A673 (cell line): ENCODE measurements around the gene IRF2. TPM values are rescaled to one million over a fixed set of nuclear protein-coding genes. Genes with fewer than 3 reads are reported as not detected.
A peak's percentile ranks its signal among the peaks of the same experiment; 100 is the strongest.

Experiments used
- BruUV-seq: library from RNA; stranded (reverse); fragments of 400-500 nt; replicated peaks from 2 replicates; lab custom pipeline; 2021; lab: Mats Ljungman, UMichigan
- CTCF ChIA-PET: fragments of 300-600 bp; sonication (Branson Sonifier 250); formaldehyde crosslinking; loops from one replicate; lab custom pipeline; 2022; ENCODE audit warnings: antibody characterized with exemption; lab: Charles Lee
- POLR2A ChIA-PET: fragments of 300-600 bp; sonication (Branson Sonifier 250); formaldehyde crosslinking; loops from one replicate; lab custom pipeline; 2022; ENCODE audit warnings: antibody characterized with exemption; ENCODE audit not compliant: low non-redundant PET; lab: Charles Lee
- DNase-seq: peaks from one replicate; pipeline ENCODE4 v3.0.0-alpha.2; 2015; ENCODE audit warnings: low spot score
- H3K27ac ChIP-seq: fragments of 200-600 bp; sonication (generic); 2 replicates; pipeline ENCODE4 v1.5.1; 2016; ENCODE audit warnings: mixed run types, low read depth, mild to moderate bottlenecking, mixed read lengths, antibody characterized with exemption, low read length; ENCODE audit not compliant: poor library complexity, severe bottlenecking
- H3K27me3 ChIP-seq: fragments of 200-600 bp; sonication (generic); replicated peaks from 2 replicates; pipeline ENCODE4 v1.6.1; 2017; ENCODE audit warnings: mixed run types, low read depth, mild to moderate bottlenecking, mixed read lengths, antibody characterized with exemption, low read length; ENCODE audit not compliant: insufficient read depth, poor library complexity
- H3K36me3 ChIP-seq: fragments of 200-600 bp; sonication (generic); 2 replicates; pipeline ENCODE4 v1.6.1; 2016; ENCODE audit warnings: mixed run types, mild to moderate bottlenecking, mixed read lengths, antibody characterized with exemption, low read length; ENCODE audit not compliant: insufficient read depth, poor library complexity, severe bottlenecking
- H3K4me1 ChIP-seq: fragments of 200-600 bp; sonication (generic); 2 replicates; pipeline ENCODE4 v1.6.1; 2017; ENCODE audit warnings: mixed run types, mild to moderate bottlenecking, mixed read lengths, antibody characterized with exemption, low read length; ENCODE audit not compliant: insufficient read depth, poor library complexity, severe bottlenecking
- H3K4me3 ChIP-seq: fragments of 200-600 bp; sonication (generic); 2 replicates; pipeline ENCODE4 v1.5.1; 2016; ENCODE audit warnings: low read depth, mixed run types, mild to moderate bottlenecking, mixed read lengths, low read length; ENCODE audit not compliant: poor library complexity, severe bottlenecking
- H3K9me3 ChIP-seq: fragments of 200-600 bp; sonication (generic); 2 replicates; pipeline ENCODE4 v1.6.1; 2016; ENCODE audit warnings: mixed run types, low read depth, mild to moderate bottlenecking, mixed read lengths, antibody characterized with exemption, low read length; ENCODE audit not compliant: poor library complexity, severe bottlenecking
- EZH2 ChIP-seq: fragments of 200-600 bp; sonication (generic); IDR thresholded peaks from 2 replicates; pipeline ENCODE4 v1.6.1; 2017; ENCODE audit warnings: borderline replicate concordance, low read depth, mild to moderate bottlenecking, mixed read lengths, antibody characterized with exemption, low read length; ENCODE audit not compliant: poor library complexity, severe bottlenecking
- intact Hi-C: fragments of 100-400 bp; cut with micrococcal nuclease; formaldehyde crosslinking; loops from one replicate; pipeline ENCODE4 v1.10.0; 2022; ENCODE audit not compliant: unreplicated experiment
- total RNA-seq: library from RNA; stranded (reverse); gene quantifications from 2 replicates; pipeline ENCODE4 v1.2.3, GENCODE V29; 2021
- TF ChIP-seq, protein P1 (sequence below): fragments of 300-800, 200-600 bp; sonication (generic); conservative IDR thresholded peaks from 2 replicates; pipeline ENCODE4 v1.5.1; 2017; ENCODE audit warnings: low read depth, mild to moderate bottlenecking, antibody characterized with exemption, low read length, moderate library complexity, mixed read lengths

Gene IRF2
- total RNA-seq, 1 experiment from 2014 or later: 28.2 TPM

- ChIA-PET POLR2A (interaction anchor here (0.6 to 1.5 kb wide), 3 partner anchors 11 to 105 kb away, joined by 4 to 11 read pairs (median 8); partner anchors contain the start of gene IRF2), CTCF (interaction anchor here (0.8 to 1.0 kb wide), 3 partner anchors 10 to 167 kb away, joined by 3 to 12 read pairs (median 3); no protein-coding TSS in a partner anchor)
- Histone ChIP-seq H3K4me3 (no peak overlapping the region), H3K4me1 (peaks cover 60% of the 10 kb centered on the region), H3K27ac (peak overlapping the region; percentile 99), H3K9me3 (no peaks in the 10 kb centered on the region), H3K27me3 (no peaks in the 10 kb centered on the region), H3K36me3 (no peaks in the 10 kb centered on the region)
- intact Hi-C loops: loop anchor here (1.0 to 5.0 kb wide), 6 partner anchors 11 to 277 kb away; partner anchors contain the start of genes CASP3, IRF2 and PRIMPOL
- DNase-seq: peak; percentile 99
- BruUV-seq: no TSS peak
- TF ChIP-seq EZH2: no peak
- TF ChIP-seq, protein P1, sequence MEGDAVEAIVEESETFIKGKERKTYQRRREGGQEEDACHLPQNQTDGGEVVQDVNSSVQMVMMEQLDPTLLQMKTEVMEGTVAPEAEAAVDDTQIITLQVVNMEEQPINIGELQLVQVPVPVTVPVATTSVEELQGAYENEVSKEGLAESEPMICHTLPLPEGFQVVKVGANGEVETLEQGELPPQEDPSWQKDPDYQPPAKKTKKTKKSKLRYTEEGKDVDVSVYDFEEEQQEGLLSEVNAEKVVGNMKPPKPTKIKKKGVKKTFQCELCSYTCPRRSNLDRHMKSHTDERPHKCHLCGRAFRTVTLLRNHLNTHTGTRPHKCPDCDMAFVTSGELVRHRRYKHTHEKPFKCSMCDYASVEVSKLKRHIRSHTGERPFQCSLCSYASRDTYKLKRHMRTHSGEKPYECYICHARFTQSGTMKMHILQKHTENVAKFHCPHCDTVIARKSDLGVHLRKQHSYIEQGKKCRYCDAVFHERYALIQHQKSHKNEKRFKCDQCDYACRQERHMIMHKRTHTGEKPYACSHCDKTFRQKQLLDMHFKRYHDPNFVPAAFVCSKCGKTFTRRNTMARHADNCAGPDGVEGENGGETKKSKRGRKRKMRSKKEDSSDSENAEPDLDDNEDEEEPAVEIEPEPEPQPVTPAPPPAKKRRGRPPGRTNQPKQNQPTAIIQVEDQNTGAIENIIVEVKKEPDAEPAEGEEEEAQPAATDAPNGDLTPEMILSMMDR: no peak
These were observed 104.5 kb downstream of the IRF2 start for GRCh38 chr4:184369871-184370270.

- POLR2A ChIA-PET: no interaction called here
- CTCF ChIA-PET: no interaction called here
- Histone ChIP-seq H3K27ac (peak overlapping the region; percentile 99), H3K4me3 (no peak overlapping the region), H3K36me3 (no peaks in the 10 kb centered on the region), H3K9me3 (no peaks in the 10 kb centered on the region), H3K4me1 (peaks cover 60% of the 10 kb centered on the region), H3K27me3 (no peaks in the 10 kb centered on the region)
- TF ChIP-seq, protein P1: no peak
- no peak for TF ChIP-seq EZH2
- DNase-seq: no peak
- no TSS peak for BruUV-seq
- intact Hi-C loops: loop anchor here (1.0 kb wide), 1 partner anchor 106 kb away; the partner anchor contains the start of gene IRF2
These were observed 105.6 kb downstream of the IRF2 start for GRCh38 chr4:184368731-184369130.

DNA sequence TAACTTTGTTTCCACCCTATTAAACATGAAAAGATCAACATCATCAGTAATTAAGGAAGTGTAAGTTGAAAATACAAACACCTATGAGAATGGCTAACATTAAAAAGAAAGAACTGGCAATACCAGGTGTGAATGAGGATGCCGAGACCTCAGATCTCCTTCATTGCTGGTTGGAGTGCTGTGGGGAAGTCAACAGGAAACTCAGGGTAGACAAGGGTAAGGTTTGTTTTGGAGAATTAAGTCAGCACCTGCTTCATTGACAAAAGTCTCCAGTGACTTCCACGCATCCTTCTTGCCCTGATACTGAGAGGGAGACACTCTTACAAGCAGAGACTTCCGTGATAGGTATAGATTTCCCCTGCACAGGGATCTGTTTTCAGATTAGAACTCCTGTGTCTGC is 106.1 kb downstream of the IRF2 start:
- no TSS peak for BruUV-seq
- no peak for DNase-seq
- POLR2A ChIA-PET: no interaction called here
- no peaks in the 10 kb centered on the region for H3K9me3 ChIP-seq
- no peaks in the 10 kb centered on the region for H3K36me3 ChIP-seq
- peak overlapping the region; percentile 99 for H3K27ac ChIP-seq
- intact Hi-C loops: no loop called here
- H3K4me3 ChIP-seq: no peak overlapping the region
- TF ChIP-seq, protein P1: no peak
- no peak for TF ChIP-seq EZH2
- H3K27me3 ChIP-seq: no peaks in the 10 kb centered on the region
- CTCF ChIA-PET: no interaction called here
- H3K4me1 ChIP-seq: peaks cover 60% of the 10 kb centered on the region
